GM18508 (cell line): Measurements from ENCODE around the gene BAZ1A.
"Not testable (repeated sequence)": the region's sequence is repeated elsewhere in the genome, so short reads cannot be mapped to it uniquely, and the experiment has no call there.

Experiments
- ATAC-seq: cut with Tn5 transposase; IDR thresholded peaks from one replicate; pipeline ENCODE4 v1.9.1; 2021; ENCODE audit warnings: moderate number of reproducible peaks; ENCODE audit not compliant: insufficient read depth, unreplicated experiment

Gene BAZ1A

DNA sequence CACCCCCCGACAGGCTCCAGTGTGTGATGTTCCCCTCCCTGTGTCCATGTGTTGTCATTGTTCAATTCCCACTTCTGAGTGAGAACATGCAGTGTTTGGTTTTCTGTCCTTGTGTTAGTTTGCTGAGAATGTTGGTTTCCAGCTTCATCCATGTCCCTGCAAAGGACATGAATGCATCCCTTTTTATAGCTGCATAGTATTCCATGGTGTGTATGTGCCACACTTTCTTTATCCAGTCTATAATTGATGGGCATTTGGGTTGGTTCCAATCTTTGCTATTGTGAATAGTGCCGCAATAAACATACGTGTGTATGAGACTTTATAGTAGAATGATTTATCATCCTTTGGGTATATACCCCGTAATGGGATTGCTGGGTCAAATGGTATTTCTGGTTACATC lies 138.1 kb downstream of the BAZ1A start:
- ATAC-seq, result not testable (repeated sequence)

DNA sequence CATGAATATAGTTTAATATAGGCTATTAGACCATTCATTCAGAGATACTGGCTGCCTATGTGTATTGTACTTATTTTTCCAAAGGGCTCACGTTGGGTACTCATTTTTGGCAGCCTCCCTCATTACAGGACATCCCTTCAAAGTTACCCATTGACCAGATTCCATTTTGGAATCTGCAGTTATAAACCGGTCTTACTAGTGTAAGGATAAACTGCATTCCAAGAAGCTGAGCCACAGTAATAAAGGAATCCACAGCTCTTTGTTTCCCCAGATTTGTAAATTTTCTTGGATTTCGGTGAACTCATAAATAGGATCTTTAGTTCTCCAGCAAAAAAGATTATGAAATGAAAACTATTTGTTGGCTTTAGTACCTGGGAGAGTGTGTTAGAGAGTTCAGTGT lies 141.9 kb downstream of the BAZ1A start:
- no peak for ATAC-seq

DNA sequence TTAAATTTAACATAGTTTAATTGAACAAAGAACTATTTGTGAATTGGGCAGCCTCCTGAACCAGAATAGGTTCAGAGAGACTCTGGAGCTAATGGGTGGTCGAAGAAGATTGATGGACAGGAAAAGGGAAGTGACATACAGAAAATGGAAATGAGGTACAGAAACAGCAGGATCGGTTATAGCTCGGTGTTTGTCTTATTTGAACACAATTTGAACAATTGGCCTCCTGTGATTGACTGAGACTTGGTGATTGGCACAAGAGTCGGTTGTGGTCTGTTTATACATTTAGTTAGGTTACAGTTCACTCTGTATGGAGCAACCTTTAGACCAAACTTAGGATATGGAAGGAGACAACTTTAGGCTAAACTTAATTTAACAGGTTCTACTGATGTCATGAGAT lies 142.4 kb downstream of the BAZ1A start:
- no peak for ATAC-seq

DNA sequence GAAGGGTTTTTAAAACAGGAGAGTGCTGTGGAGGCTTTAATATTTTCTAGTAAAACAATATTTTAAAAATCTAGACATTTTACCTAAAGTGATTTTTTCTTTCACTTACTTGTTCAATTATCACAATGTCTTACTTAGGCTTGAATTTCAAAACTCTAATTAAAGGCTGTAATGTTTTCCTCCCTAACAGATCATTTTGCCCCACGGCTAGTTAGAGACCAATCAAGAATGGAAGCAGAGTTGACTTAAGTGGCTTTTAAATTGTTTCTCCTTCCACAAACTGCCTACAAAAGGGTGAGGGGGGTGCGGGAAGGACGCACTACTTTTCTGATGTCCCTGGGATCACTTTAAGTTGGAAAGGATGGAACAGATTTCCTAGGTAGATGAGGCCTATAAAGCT lies 151.3 kb downstream of the BAZ1A start:
- ATAC-seq, result no peak

DNA sequence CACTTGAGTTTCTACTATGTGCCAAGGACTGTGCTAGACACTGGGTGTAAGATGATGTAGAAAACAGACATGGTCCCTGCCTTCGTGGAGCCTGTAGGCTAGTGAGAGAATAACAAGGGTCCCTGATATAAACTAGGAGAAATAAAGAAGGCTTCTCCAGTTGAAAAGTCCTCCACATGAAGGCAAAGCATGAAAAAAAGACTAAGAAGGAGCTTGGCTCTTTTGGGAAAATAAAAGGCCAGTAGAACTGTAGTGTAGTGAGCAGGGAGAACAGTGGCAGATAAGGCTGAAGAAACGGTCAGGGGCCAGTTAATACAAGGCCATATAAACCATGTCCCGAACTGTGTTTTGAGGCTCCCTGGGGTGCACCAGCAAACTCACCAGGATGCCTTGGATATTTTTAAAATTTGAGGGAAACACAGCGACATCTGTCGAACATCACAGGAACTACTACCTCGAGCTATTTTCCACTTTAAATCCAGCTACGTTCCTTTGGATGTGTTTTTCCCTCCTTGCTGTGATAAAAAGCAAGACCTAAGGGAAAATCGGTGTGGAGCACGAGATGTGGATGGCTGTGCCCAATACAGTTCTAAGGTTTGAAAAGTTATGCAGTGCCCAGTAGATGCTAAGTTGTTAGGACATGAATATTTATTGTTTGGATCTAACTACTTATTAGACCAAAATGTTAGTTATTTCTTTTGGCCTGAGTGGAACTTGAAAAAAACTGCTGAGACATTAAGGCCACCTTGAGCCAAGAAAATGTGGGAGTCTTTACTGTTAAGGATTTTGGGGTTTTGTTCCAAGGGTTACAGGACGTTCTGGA lies 152.2 kb downstream of the BAZ1A start:
- ATAC-seq, result no peak

GRCh38 chr14:34721129-34721528 lies 154.0 kb downstream of the BAZ1A start:
- no peak for ATAC-seq

DNA sequence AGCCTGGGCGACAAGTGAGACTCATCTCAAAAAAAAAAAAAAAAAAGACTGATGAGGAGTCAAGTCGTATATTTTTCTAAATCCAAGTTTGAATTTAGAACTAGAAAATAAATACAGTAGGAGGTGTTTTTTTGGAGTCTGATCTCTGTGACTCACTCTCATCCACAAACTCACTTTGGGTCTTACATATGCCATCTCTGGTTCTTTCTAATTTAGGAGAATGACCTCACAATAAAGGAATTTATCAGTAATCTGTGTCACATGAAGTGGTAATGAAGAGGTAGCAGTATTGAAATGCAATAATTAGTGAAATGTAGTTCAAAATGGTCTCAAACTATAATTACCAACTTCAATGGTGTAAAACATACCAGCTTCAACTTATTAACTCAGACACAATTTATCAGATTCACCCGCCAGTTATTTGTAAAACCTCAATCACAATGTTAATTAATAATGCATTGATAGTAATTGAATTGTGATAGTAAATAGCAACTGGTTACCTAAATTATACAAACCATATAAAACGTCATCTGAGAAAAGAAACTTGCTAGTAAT lies 156.3 kb downstream of the BAZ1A start:
- no peak for ATAC-seq

GRCh38 chr14:34715127-34715863 lies 159.9 kb downstream of the BAZ1A start:
- ATAC-seq, result no peak

- no peak for ATAC-seq
Observed at GRCh38 chr14:34714320-34715126, 160.6 kb downstream of the BAZ1A start, which contains the start of gene CFL2. CFL2 (minus strand) TSS chr14:34714593; CDS start chr14:34714540, 53 bp downstream.

GRCh38 chr14:34713681-34714319 lies 161.4 kb downstream of the BAZ1A start:
- no peak for ATAC-seq

- no peak for ATAC-seq
Observed at GRCh38 chr14:34713122-34713680, 162.0 kb downstream of the BAZ1A start.

DNA sequence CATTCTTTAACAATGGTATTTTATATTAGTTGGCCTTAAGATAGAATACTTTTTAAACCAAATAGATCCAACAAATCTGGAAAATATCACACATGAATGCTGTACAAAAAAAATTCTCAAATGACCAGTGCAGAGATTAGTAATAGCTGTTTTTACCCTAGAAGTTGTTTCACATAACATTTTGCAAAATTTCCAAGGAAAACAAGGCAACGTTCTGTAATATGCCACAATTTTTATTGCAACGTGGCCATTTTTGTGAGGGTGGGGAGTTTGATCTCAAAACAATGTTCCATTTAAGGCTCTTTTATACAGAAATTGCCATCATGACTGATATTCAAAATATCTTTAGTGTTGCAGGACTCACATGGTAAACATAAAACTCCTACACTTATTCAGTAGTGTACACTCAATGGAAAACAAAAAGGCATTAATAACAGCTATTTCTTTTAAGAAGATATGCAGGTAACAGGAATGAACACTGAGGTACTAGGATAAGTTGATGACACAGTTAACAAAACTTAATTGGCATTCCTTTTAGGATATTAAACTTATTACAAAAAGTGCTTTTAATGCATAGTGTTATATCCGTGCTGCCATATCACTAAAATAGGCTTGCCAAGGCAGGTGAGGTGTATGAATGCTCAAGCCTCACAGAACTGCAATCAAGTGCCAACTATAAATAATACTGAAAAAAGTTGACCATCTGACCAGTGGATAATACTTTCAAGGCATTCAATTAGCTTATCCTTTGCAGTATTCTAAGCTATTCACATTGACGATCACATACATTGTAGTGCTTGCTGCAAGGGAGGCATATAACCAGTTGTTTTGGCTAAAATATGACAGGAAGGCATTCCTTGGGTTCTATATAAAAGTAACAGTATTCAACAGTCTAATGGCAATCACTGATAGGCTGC lies 163.1 kb downstream of the BAZ1A start:
- no peak for ATAC-seq

DNA sequence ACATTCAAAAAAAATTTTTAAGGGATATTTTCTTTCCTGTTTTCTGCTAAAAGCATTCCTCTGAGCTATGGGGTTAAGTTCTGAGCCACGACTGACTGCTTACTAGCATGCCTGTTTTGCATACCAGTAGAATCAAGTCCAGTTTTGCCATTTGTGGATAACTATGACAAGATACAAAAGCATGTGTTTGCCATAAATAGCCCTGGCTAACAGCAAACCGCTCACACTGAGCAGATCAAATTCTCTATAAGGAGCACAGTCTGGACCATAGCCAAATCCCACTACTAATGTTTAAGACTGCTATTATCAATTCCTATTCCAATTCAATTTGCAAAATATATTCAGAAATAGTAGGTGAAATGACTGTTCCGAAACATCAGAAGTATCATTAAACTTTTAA lies 164.0 kb downstream of the BAZ1A start:
- ATAC-seq, result no peak

GRCh38 chr14:34710744-34711143 lies 164.4 kb downstream of the BAZ1A start:
- no peak for ATAC-seq

- no peak for ATAC-seq
Observed at GRCh38 chr14:34710006-34710405, 165.2 kb downstream of the BAZ1A start.

DNA sequence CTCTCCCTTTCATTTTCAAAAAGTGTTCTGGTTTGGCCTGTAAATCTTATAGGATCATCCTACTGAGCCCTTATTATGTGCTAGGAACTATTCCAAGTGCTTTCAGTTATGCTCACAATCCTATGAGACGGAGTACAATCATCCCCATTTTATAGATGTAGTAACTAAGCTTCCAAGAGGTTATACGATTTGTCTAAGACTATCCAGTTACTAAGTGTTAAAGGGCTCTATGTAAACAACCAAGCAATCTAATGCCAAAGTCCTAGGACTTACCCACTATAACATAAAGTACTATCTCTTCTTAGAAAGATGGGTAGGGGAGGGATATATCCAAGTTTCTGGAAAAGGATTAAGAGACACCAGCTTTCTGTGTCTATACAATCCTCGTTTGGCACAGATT lies 167.4 kb downstream of the BAZ1A start:
- no peak for ATAC-seq
